GF-D8 (cell line): ENCODE results near the gene GGNBP2.
"Not testable (repeated sequence)": the region's sequence is repeated elsewhere in the genome, so short reads cannot be mapped to it uniquely, and the experiment has no call there.

Experiments
- DNase-seq: peaks from one replicate; lab custom pipeline; 2025; lab: John Stamatoyannopoulos, UW

The GGNBP2 gene, protein sequence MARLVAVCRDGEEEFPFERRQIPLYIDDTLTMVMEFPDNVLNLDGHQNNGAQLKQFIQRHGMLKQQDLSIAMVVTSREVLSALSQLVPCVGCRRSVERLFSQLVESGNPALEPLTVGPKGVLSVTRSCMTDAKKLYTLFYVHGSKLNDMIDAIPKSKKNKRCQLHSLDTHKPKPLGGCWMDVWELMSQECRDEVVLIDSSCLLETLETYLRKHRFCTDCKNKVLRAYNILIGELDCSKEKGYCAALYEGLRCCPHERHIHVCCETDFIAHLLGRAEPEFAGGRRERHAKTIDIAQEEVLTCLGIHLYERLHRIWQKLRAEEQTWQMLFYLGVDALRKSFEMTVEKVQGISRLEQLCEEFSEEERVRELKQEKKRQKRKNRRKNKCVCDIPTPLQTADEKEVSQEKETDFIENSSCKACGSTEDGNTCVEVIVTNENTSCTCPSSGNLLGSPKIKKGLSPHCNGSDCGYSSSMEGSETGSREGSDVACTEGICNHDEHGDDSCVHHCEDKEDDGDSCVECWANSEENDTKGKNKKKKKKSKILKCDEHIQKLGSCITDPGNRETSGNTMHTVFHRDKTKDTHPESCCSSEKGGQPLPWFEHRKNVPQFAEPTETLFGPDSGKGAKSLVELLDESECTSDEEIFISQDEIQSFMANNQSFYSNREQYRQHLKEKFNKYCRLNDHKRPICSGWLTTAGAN

DNA sequence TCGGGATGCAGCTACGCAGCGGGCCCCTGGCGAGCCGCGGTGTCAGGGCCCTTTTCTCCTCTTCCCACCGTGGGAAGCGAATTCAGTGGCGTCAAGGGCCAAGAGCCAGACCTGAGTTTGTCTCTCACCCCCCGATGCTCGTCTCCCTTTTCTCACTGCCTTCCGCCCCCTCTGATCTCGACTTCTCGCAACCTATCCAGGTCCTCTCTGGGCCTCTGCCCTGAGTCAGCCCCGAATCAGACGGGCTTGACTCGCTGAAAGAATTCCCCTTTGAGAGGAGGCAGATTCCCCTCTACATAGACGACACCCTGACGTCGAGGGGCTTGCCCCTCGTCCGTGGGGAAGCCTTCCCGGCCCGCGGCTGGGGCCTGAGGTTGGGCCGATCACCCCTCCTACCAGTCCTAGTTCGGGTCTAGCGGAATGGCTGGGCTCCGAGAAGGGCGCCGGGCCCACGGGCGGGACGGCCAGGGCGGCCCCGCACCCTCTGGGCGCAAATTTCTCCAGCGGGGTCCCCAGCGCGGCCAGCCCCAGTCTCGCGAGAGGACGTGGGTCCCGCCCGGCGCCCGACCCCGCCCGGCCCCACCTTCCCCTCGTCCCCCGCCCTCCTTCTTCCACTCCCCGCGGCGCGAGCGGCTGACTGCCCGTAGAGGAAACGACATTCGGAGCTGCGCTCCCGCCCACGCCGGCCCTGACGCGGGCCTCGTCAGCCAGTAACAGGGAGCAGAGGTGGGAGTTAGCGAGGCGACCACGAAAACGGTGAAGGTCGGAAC lies at the start of gene GGNBP2:
TSS of gene GGNBP2 (plus strand) at position 613 of the 770 bp plus-strand sequence. CDS start 806 bp downstream, outside the sequence.
- peak; percentile 25 for DNase-seq

DNA sequence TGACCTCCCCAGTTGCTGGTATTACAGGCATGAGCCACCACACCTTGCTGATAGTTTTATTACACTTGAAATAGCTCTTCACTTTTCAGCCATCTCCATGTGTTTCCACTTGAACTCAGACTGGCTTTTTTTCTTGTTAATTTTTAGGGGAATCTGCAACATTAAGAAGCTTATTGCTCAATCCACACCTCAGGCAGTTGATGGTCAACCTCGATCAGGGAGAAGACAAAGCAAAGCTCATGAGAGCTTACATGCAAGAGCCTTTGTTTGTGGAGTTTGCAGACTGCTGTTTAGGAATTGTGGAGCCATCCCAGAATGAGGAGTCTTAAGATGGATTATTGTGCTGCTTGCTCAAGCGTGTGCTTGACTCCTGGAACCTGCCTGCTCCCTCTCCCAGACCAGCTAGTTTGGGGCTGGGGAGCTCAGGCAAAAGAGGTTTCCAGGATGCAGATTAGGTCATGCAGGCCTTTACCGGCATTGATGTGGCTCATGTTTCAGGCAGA lies 49.6 kb upstream of the GGNBP2 start:
- DNase-seq, result no peak

GRCh38 chr17:36496018-36496789 lies 48.5 kb upstream of the GGNBP2 start:
- no peak for DNase-seq

GRCh38 chr17:36498155-36498554 lies 46.6 kb upstream of the GGNBP2 start:
- no peak for DNase-seq

DNA sequence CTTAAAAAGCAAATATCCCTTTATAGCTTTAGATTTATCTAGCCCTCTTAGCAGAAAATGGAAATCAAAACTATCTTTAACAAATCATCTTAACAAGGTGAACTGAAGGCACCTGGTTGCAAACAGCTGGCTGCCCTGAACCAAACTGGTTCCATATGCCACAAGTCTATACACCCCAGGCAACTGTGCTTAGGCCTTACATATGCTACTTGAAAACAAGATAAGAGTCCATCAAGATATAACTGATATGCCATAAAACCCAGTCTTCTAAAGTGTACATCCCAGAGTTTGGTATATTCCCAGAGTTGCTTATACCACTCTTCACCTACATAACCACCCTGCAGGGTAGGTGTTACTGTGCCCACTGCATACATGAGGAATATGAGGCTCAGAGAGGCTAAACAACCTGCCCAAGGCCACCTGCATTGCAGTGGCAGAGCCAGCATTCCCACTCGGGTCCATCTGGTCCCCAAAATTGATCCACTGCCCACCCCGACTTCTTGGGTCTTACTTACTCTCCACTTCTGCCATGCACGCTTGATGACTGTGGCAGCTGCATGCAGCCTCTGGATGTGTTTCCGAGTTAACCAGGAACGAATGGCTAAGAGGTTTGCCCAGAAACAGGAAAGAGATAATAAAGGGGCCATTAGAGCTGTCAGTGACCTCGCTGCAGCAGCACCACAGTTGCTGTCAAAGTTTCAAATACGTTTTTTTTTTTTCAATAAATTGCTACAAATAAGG lies 46.0 kb upstream of the GGNBP2 start:
- no peak for DNase-seq

DNA sequence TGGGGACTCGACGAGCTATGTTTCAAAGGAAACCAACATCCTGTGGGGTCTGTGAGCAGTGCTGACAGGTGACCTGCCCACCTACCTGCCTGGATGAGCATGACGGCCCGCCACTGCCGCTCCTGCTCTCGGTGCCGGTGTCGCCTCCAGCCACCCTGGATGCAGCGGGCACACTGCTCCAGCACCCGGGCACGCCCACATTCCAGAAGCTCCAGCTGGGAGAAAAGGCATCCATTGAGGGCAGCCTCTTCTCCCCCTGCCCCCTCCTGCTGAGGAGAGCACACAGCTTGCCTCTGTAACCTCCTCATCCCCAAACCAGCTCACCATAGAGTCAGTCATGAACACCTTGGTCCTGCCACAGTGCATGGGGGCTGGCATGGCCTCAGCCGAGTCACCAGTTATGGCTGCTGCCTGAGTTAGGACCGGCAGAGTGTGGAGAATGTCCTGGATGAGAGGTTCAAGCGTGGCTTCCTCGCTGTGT lies 43.9 kb upstream of the GGNBP2 start:
- DNase-seq, result no peak

DNA sequence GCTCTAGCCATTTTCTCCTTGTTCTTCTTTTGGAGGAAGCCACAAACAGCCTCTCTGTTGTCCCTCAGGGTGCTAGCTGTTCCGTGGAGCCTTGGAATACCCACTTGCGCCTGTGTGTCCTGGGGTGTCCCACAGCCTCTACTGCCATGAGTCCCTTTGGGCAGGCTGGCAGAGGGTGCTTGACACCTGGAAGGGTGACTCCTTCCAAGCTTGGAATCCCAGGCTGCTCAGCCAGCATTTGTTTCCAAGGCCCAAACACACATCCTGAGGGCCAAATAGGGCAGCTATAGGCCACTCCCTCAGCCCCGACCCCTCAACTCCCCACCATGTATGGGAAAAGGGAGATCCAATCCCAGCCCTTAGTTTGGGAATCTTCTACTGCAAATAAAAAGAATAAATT lies 43.4 kb upstream of the GGNBP2 start:
- no peak for DNase-seq

- no peak for DNase-seq
These were observed 42.8 kb upstream of the GGNBP2 start for GRCh38 chr17:36501963-36502362.

DNA sequence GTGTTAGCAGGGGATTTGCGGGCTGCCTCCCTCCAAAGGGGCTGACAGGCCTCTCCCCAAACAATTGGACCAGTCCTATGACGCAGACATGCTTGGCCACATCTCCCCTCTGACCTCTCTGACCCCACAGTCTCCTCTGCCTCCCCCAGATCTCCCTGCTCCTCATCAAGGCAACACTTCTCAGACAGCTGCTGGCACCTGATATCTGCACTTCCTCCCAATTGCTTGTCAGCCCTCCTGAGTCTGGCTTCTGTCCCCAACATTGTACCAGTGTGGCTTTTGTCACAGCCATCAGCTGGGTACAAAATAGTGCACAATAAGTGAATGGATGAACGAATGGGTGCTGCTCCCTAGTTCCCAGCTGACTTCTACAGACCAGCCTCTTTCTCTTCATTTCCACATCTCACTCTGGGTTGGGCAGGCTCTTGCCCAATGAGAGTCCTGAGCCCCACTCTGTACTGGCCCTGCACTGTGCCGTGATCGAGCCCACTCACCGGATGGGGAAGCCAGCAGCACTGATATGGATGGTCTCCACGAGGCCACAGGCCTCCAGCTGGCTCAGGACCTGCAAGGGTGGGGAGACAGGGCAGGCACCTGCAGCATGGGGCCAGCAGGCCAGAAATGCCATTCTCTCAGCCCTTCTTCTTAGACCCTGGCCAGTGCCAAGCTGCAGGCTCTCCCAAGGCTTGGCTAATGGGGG lies 41.1 kb upstream of the GGNBP2 start:
- DNase-seq, result no peak

DNA sequence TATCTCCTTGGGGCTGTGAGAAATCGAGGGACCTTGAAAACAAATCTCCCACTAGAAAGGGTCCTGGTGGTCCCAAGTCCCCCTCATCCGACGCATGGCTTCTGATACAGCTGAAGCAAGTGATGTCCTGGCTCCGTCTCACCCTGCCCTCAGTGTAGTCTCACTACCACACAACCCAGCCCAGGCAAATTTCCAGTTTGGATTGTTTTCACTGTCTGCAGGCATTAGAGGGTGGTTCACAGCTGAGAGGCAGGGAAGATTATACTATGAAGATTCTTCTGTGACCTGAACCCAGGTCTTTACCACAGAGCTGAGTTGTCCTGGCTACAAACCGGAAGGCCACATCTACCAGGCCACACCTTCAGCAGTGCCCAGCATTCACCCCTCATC lies 40.6 kb upstream of the GGNBP2 start:
- DNase-seq, result no peak

DNA sequence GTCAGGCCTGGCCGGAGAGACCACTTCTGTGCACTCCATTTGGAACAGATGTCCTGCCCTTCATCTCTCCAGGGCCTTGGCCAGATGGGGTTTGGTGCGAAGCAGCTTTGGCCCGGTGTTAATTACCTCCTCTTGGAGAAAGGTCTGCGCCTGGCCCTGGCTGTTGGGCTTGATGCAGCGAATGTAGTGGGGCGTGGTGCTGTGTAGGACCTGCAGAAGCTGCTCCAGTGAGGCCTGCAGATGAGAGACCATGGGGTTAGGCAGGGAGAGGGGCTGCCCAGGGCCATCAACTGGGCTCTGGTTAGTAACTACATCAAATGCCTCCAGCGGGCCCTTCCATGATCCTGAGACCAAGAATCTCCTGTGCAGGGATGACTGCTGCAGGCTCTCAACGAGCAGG lies 39.5 kb upstream of the GGNBP2 start:
- DNase-seq, result no peak

- DNase-seq, result no peak
These were observed 38.4 kb upstream of the GGNBP2 start for GRCh38 chr17:36506249-36506826.

DNA sequence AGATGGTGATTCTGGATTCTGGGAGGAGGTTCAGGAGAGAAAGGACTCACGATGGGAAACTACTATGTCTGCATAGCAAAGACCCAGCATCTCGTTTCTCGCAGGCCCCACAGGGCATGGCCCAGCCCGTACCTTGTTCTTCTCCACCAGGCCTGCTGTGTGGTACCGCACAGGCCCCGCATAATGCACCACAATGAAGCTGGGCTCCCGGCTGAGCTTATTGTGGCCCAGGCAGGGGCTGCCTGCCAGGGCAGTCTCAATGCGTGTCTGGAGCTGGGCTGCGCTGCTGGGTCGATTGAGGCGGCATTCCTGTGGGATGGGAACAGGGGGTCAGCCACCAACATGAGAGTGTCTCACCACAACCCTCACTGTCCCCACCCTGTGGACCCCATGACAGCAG lies 37.9 kb upstream of the GGNBP2 start:
- no peak for DNase-seq

- DNase-seq, result no peak
These were observed 37.5 kb upstream of the GGNBP2 start for GRCh38 chr17:36507266-36507665.

GRCh38 chr17:36508439-36508838 lies 36.3 kb upstream of the GGNBP2 start:
- DNase-seq, result not testable (repeated sequence)

DNA sequence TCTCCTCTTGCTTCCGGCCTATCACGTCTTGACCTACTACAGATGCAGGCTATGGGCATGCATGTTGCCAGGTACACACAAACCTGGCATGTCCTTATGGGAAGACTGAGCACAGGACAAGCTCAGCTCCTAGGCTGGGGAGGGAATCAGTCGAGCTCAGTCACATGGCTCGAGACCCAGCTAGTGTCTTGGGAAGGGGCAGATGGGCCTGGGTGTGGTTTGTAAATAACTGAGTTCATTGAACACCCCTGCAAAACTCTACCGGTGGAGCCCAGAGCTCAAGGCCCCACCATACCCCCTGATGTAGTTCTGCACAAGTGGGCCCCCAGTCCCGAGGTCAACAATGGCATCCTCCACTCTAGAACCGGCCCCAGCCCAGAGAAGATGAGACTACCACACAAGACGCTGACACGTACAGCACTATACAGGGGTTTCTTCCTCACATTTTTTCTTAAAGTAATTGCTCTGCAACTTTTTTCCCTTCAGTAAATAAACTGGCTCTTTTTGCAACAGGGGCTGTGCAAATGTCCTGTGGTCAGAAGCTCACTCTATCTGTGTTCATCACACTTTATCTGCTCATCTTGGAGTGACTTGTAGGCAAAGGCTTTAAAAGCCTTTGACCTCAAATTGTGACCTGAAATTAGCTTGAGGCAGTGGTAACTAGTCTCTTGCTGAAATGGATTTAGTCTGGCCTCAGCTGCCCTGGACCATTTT lies 35.3 kb upstream of the GGNBP2 start:
- DNase-seq, result no peak

DNA sequence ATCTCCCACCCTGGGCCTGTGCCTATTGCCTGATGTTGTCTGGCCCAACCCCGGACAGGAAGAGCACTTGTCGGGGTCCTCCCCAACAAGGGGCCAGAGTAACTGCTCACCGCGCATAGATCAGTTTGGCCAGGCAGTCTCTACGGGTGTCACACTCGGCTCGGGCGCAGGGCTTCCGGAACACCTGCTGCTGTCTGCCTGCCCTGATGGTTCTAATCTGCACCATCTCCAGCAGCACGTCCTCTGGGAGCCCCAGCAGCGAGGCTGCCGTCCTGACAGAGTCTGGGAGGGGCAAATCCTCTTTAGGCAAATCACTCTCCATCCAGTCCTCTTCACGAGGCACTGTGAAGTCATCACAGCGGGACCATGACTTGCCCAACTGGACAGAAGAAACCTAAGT lies 34.1 kb upstream of the GGNBP2 start:
- DNase-seq, result no peak

GRCh38 chr17:36511216-36511615 lies 33.5 kb upstream of the GGNBP2 start:
- no peak for DNase-seq

GRCh38 chr17:36512641-36513040 lies 32.1 kb upstream of the GGNBP2 start:
- DNase-seq, result no peak
